Cortex of kidney (tissue), 1 donor: ENCODE results near the gene ADAM33.

Experiments used
- DNase-seq: peaks from one replicate; lab custom pipeline; 2025; lab: John Stamatoyannopoulos, UW

Gene ADAM33

DNA sequence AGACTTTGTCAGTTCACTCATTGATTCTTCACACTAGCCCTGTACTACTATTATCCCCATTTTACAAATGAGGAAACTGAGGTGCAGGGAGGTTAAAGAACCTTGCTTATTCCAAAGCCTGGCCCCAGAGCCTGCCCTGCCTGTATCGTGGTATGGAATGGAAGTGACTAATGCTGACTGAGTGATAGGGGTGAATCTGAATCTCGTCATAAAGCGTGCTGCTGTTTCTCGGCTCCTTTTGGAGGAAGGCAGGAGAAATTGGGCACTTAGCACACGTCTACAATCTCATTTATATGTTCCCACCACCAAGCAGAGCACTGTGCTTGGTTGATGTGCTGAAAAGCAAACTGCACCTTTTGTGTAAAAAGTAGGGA is 35.8 kb downstream of the ADAM33 start:
- no peak for DNase-seq

DNA sequence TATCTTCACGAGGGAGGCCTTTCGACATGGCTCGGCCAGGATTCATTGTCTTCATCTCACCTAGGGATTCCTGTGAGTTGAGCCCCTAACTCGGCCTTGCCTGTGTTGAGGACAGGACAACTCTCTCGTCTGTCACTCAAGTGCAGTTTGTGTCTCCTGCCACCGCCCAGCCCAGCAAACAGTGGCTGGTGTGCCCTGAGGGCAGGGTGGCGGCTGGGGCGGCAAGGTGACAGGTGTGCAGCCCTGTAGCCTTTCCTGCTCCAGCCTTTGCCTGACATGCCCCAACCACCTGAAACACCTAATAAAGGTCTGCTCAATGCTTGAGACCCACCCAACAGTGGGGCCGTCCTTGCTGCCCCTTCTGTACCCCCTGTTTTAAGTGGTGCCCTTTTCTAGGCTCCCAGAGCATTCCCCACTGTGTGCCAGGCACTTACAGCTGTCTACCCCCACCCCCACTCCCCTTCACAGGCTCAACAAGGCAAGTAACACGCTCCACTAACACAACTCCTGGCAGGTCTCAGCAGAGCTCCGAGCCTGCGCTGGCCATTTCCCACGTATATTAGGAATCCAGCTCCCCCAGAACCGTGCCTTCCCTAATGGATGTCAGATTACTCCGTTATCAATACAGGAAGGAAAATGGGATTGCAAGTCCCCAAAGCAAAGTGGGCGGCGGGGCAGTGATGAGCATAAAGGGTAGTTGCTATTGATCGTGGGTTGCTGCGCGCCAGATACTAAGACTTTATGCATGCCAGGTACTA is 36.3 kb downstream of the ADAM33 start:
- DNase-seq = no peak

DNA sequence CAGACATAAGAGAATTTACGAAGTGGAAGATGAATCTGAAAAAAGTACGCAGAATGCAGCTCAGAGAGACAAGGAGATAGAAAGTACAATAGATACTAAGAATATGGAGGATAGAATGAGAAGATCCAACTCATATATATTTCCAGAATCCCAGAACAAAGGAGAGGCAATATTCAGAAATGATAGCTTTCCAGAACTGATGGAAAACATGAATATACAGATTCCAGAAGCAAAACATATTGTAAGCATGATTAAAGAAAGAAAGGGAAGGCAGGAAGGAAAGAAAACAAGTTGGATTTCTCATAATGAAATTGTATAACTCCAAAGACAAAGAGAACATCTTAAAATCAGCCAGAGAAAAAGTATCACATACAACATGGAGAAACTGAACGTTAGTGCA is 41.6 kb downstream of the ADAM33 start:
- DNase-seq = no peak

DNA sequence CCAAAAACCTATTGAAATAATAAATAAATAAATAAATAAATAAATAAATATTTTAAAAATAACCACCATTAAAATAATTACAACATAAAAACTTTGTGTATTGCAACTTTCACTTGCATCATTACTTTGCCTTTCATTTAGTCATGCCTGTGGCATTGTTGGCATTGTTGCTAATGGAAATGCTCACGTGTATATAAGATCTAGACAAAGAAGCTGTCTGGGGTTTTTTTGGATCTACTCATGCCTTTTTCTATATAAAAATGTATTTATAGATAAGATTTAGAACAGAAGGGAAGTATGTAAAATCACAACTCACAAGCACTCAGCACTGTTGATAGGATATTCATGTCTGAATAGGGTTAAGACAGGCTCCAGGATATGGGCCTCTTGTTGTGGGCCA is 46.5 kb downstream of the ADAM33 start:
- DNase-seq = no peak

DNA sequence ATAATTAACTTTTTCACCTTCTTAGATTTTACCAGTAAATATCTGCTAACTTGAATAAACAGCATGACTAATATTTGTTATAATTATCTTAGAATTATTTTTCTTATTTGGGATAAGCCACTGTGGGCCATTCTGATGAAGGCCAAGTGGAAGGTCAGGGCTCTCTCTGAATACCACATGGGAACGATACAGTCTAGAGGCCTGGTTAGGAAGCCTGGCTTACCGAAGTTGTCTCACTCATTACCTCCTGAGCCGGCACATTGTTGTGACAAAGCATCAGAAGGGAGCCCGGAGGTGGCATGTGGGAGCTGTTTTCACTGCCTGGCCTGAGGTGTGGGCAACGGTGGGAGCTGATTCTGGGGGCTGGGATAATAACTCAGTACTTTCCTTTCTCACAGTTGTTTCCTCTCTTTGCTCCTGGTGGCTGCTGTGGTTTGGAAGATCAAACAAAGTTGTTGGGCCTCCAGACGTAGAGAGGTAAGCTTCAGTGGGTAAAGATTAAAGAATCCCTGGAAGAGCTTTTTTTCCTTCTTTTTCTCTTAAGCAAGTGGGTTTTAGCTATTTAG is 47.8 kb downstream of the ADAM33 start:
- DNase-seq = no peak

DNA sequence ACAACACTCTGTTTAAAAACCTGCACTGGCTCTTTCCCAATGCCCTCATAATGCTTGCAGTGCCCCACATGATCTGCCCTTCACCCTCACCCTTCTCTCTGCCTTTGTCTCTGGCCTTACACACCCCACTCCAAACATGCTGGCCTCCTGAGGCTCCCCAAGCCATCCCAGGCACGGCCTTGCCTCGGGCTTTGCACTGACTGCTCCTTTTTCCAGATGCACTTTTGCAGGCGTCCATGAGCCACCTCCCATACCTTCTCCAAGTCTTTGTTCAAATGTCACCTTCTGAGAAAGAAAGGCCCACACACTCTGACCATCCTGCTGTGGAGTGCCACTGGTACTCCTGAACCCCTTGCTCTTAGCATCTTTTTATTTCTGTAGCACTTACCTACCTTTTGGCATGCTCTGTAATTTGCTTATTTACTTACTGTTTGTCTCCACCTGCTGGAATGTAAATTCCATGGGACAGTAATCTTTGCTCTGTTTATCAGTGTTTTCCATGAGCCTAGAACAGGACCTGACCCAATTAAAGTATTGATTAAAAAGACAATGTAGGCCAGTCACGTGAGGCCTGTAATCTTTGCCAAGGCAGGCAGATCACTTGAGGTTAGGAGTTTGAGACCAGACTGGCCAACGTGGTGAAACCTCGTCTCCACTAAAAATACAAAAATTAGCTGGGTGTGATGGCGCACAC is 49.4 kb downstream of the ADAM33 start:
- no peak for DNase-seq

DNA sequence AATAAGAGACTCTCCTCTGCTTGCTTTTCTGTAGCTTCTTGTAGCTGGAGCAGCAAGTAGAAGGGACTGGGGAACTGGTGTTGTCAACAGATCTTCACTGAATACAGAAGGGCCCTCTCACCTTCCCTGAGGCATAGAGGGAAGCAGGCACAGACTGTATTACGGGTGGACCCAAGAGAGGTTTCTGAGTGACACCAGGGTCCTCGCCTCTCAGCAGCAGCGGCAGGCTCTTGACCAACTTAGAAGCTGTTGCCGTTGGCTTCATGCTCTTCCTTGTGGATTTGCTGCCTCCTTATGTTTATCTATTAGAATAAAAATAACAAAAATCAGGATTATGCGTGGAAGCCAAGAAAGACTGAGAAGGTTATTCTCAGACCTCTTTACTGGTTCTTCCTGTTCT is 50.3 kb downstream of the ADAM33 start:
- DNase-seq = no peak

DNA sequence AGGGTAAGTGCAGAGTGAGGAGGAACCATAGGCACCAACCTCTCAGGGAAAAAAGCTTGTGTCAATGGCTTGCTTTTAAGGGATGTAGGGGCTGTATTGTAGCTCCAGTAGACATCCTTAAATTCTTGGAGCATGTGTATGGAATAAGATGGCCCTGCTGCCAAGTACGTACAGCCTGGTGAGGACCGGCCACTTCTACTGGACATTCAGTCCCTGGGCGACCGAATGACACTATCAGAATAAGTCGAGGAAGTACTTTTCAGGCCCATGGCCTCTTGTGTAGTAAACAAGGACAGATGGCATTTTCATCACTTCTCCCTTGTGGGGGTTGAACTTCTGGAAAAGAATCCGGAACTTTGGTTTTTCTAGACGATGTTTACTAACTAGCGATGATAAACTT is 51.4 kb downstream of the ADAM33 start:
- no peak for DNase-seq

DNA sequence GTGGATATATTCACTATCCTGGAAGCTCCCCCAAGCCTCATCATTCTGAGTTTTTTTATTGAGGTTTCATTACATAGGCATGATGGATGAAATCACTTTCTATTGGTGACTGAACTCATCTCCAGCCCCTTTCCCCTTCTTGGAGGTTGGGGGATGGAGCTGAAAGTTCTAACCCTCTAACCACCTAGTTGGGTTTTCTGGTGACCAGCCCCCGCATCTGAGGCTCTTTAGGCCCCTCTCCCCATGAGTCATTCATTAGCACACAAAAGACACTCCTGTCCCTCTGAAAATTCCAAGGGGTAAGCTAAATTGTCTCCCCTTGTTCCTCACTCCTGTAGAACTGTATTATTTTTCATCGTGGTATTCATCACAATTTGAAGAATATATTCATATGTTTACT is 51.9 kb downstream of the ADAM33 start:
- DNase-seq = no peak

DNA sequence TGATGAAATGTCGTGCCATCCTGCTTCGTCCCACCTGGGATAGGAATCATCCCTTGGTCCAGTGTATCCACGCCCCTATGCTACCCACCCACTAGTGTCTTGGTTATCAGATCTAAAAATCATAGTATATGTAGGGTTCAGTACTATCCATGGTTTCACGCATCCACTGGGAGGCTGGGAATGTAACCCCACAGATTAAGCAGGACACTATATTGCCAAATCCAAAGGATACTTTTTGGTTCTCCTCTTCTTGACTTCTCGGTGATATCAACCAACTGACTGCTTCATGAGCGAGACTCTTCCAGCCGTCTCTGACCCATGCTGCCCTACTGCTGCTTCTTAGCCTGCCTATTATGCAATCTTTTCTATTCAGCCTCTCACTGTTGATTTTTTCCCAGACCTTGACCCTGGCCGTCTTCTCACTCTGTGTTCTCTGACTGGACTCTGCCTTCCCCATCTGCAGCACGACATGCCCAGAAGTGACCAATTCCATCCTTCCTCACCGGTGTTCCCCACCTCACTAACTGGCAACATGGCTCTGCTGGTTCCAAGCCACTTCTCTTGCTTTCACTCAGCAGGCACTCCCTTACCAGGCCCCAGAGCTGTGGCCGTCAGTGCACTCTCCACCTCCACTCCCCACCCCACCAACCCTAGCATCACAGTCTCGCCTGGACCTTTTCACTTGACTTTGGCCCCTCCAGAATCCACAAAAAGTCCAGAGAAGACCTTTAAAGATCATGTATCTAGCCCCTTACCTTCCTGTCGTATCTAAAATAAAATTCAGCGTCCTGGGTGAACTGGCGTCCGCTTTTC is 53.1 kb downstream of the ADAM33 start:
- no peak for DNase-seq

DNA sequence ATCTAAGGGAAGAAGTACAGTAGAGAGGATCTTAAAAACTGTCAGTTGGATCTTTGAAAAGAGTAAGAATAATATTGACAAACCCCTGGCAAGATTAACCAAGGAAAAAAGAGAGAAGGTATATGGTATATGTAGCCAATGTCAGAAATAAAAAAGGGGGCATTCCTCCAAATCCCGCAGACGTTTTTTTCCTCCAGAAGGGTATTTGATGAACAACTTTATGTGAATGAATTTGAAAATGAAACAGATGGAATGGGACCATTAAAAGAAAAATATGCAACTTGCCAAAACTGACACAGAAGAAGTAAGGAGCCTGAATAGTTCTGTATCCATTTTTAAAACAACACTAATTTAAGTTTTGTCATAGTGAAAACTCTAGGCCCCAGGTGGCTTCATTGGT is 54.3 kb downstream of the ADAM33 start:
- DNase-seq = no peak

DNA sequence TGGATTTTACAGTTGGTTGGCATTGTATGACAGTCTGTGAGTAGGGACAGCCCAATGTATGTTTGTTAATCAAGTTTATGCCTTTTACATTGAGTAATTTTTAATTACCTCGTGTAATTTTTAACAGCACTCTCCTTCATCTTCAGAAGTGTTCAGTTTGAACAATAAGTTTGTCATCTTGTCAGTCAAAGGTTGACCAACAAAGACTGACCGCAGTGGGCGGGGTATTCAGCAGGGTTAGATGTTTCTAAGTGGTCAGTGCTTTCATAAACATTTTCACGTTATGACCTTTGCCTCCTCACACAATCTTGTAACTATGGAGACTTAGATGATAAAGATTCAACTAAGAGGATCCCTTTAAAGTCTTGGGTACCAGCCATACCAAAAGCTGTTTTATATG is 59.4 kb downstream of the ADAM33 start:
- DNase-seq = no peak

DNA sequence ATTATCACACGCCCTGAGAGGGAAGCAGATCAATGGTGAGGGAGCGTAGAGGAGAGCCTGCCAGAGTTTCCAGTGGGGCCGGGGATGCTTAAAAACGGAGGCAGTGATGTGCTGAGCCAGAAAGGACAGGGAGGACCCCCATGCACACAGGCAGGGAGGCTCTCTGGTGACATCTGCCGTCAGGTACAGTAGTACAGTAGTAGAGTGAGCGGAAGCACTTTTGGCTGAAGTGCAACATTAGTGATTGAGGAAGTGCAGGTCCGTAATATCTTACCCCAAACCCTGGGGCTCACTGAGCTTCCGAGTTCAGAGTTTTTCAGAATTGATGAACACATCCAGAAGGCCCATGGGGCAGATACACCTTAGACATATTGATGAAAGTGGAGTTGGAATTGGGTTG is 60.7 kb downstream of the ADAM33 start:
- no peak for DNase-seq
